ENCODE results near the gene RAB3GAP2.

Gene RAB3GAP2

GRCh38 chr1:220099826-220100225 lies 172.4 kb downstream of the RAB3GAP2 start:
- TF ChIP-seq ZFX (IDR thresholded peaks at IDR 0.05) (no peak), CTCF (conservative IDR thresholded peaks at IDR 0.05) (no peak)
- no peak overlapping the region for H3K27ac ChIP-seq
